ENCODE results near the gene MAP2K6. TPM values are rescaled to one million over a fixed set of nuclear protein-coding genes. Genes with fewer than 3 reads are reported as not detected.
A peak's percentile ranks its signal among the peaks of the same experiment; 100 is the strongest.

Gene MAP2K6
- 10 to 100 TPM; 22.6 to 25.4 (median 23.8) TPM for polyA plus RNA-seq (ENCODE audit: insufficient read length in 3 of 3)

GRCh38 chr17:69414408-69415274 is at the start of gene MAP2K6:
Gene MAP2K6 (plus strand): TSS chr17:69414697. CDS start chr17:69414985, 288 bp downstream.
- DNase-seq (ENCODE audit: low read depth in 3 of 3, low spot score in 2 of 3): peak; percentile 63 to 70 (median 64)

GRCh38 chr17:69367298-69367697 is 47.2 kb upstream of the MAP2K6 start:
- no peak for DNase-seq (ENCODE audit: low read depth in 3 of 3, low spot score in 2 of 3)

- DNase-seq (ENCODE audit: low read depth in 3 of 3, low spot score in 2 of 3): no peak
Measured at GRCh38 chr17:69373069-69373468, 41.4 kb upstream of the MAP2K6 start.

- no peak for DNase-seq (ENCODE audit: low read depth in 3 of 3, low spot score in 2 of 3)
Measured at GRCh38 chr17:69375229-69375628, 39.3 kb upstream of the MAP2K6 start.

- no peak for DNase-seq (ENCODE audit: low read depth in 3 of 3, low spot score in 2 of 3)
Measured at GRCh38 chr17:69388822-69389442, 25.6 kb upstream of the MAP2K6 start.

GRCh38 chr17:69390795-69391501 is 23.5 kb upstream of the MAP2K6 start:
- DNase-seq (ENCODE audit: low read depth in 3 of 3, low spot score in 2 of 3): no peak

GRCh38 chr17:69401251-69401650 is 13.2 kb upstream of the MAP2K6 start:
- DNase-seq (ENCODE audit: low read depth in 3 of 3, low spot score in 2 of 3): no peak

GRCh38 chr17:69402052-69402451 is 12.4 kb upstream of the MAP2K6 start:
- DNase-seq (ENCODE audit: low read depth in 3 of 3, low spot score in 2 of 3): no peak

GRCh38 chr17:69404399-69404798 is 10.1 kb upstream of the MAP2K6 start:
- DNase-seq (ENCODE audit: low read depth in 3 of 3, low spot score in 2 of 3): no peak

- DNase-seq (ENCODE audit: low read depth in 3 of 3, low spot score in 2 of 3): no peak
Measured at GRCh38 chr17:69405096-69405495, 9.4 kb upstream of the MAP2K6 start.

- no peak for DNase-seq (ENCODE audit: low read depth in 3 of 3, low spot score in 2 of 3)
Measured at GRCh38 chr17:69406941-69407340, 7.6 kb upstream of the MAP2K6 start.

- DNase-seq (ENCODE audit: low read depth in 3 of 3, low spot score in 2 of 3): no peak
Measured at GRCh38 chr17:69407759-69408158, 6.7 kb upstream of the MAP2K6 start.

GRCh38 chr17:69410671-69411070 is 3.8 kb upstream of the MAP2K6 start:
- no peak for DNase-seq (ENCODE audit: low read depth in 3 of 3, low spot score in 2 of 3)

- DNase-seq (ENCODE audit: low read depth in 3 of 3, low spot score in 2 of 3): no peak
Measured at GRCh38 chr17:69411766-69412165, 2.7 kb upstream of the MAP2K6 start.

GRCh38 chr17:69412251-69412671 is 2.2 kb upstream of the MAP2K6 start:
- no peak for DNase-seq (ENCODE audit: low read depth in 3 of 3, low spot score in 2 of 3)

- DNase-seq (ENCODE audit: low read depth in 3 of 3, low spot score in 2 of 3): no peak
Measured at GRCh38 chr17:69415431-69415830, 934 bp downstream of the MAP2K6 start.

GRCh38 chr17:69417545-69418483 is 3.3 kb downstream of the MAP2K6 start:
- no peak for DNase-seq (ENCODE audit: low read depth in 3 of 3, low spot score in 2 of 3)

- DNase-seq (ENCODE audit: low read depth in 3 of 3, low spot score in 2 of 3): no peak
Measured at GRCh38 chr17:69418535-69418934, 4.0 kb downstream of the MAP2K6 start.

- no peak for DNase-seq (ENCODE audit: low read depth in 3 of 3, low spot score in 2 of 3)
Measured at GRCh38 chr17:69423450-69423849, 9.0 kb downstream of the MAP2K6 start.

Data from right renal cortex interstitium (tissue), 3 donors.